ENCODE measurements around the gene BRIX1. TPM values are rescaled to one million over a fixed set of nuclear protein-coding genes. Genes with fewer than 3 reads are reported as not detected.

BRIX1 gene
- total and polyA plus RNA-seq, 2 of the 13 experiments (the other 11 are each of a cell fraction or from before 2014, with no cell fraction given) = 23.6 to 78.4 TPM

GRCh38 chr5:34915139-34915855 lies at the start of gene BRIX1, which contains the start of gene RAD1 (continued):
- TF ChIP-seq ZEB1 (IDR thresholded peaks at IDR 0.05; ENCODE audit: insufficient replicate concordance, low read depth) = no peak
- TF ChIP-seq ZNF468 (CRISPR knock-in tag; IDR thresholded peaks at IDR 0.05) = no peak
- no peak for TF ChIP-seq ZNF615 (CRISPR knock-in tag; IDR thresholded peaks at IDR 0.05; ENCODE audit: borderline replicate concordance)
- TF ChIP-seq BRD4 (CRISPR knock-in tag; IDR thresholded peaks at IDR 0.05) = peak; percentile 82
- 0 out of 2 replicates have a peak, but pooled peaks have one; percentile 37 for TF ChIP-seq ZFP36L1 (CRISPR knock-in tag; IDR thresholded peaks at IDR 0.05)
- TF ChIP-seq ZSCAN22 (CRISPR knock-in tag; IDR thresholded peaks at IDR 0.05) = 0 out of 2 replicates have a peak, but pooled peaks have one; percentile 66
- no peak; the same call in 1 of the 2 replicates for TF ChIP-seq ZNF446 (CRISPR knock-in tag; IDR thresholded peaks at IDR 0.05)
- TF ChIP-seq PAX8 (CRISPR knock-in tag; IDR thresholded peaks at IDR 0.05; ENCODE audit: borderline replicate concordance) = peak; percentile 77
- TF ChIP-seq ZNF678 (CRISPR knock-in tag; IDR thresholded peaks at IDR 0.05) = 0 out of 2 replicates have a peak, but pooled peaks have one; percentile 33
- no peak; the same call in 1 of the 2 replicates for TF ChIP-seq HES4 (CRISPR knock-in tag; IDR thresholded peaks at IDR 0.05; ENCODE audit: borderline replicate concordance)
- TF ChIP-seq GABPB1 (CRISPR knock-in tag; IDR thresholded peaks at IDR 0.05) = peak; percentile 99
- no peak for TF ChIP-seq SNRNP70 (IDR thresholded peaks at IDR 0.05; ENCODE audit: low read depth, low read length)
- peak; percentile 87; the same call in 1 of the 2 replicates for TF ChIP-seq ZNF30 (CRISPR knock-in tag; IDR thresholded peaks at IDR 0.05)
- TF ChIP-seq BHLHE40 (IDR thresholded peaks at IDR 0.05; ENCODE audit: low read length) = peak; percentile 72
- TF ChIP-seq CTCF (CRISPR knock-in tag; IDR thresholded peaks at IDR 0.05) = peak; percentile 54
- no peak for TF ChIP-seq KDM1A (CRISPR knock-in tag; IDR thresholded peaks at IDR 0.05)
- TF ChIP-seq PPARG (CRISPR knock-in tag; conservative IDR thresholded peaks at IDR 0.05) = peak; percentile 27; the same call in 1 of the 2 replicates
- peak; percentile 89 for TF ChIP-seq UBTF (CRISPR knock-in tag; IDR thresholded peaks at IDR 0.05)
- TF ChIP-seq ZBTB38 (CRISPR knock-in tag; IDR thresholded peaks at IDR 0.05) = peak; percentile 40
- TF ChIP-seq PITX1 (CRISPR knock-in tag; IDR thresholded peaks at IDR 0.05) = peak; percentile 76; the same call in 1 of the 2 replicates
- peak; percentile 47 for TF ChIP-seq ZBTB43 (CRISPR knock-in tag; conservative IDR thresholded peaks at IDR 0.05)
- TF ChIP-seq ZBTB25 (CRISPR knock-in tag; IDR thresholded peaks at IDR 0.05) = peak; percentile 95
- peak; percentile 26; the same call in 1 of the 2 replicates for TF ChIP-seq SP140L (CRISPR knock-in tag; IDR thresholded peaks at IDR 0.05; ENCODE audit: borderline replicate concordance)
- 0 out of 2 replicates have a peak, but pooled peaks have one; percentile 26 for TF ChIP-seq ZKSCAN8 (CRISPR knock-in tag; IDR thresholded peaks at IDR 0.05; ENCODE audit: borderline replicate concordance)
- peak; percentile 76 for TF ChIP-seq TEAD3 (CRISPR knock-in tag; optimal IDR thresholded peaks at IDR 0.05; ENCODE audit: borderline replicate concordance)

Measured in HepG2 (cell line).